Measurements from ENCODE around the gene CFAP74. TPM values are rescaled to one million over a fixed set of nuclear protein-coding genes. Genes with fewer than 3 reads are reported as not detected.

Gene CFAP74
- total and polyA plus RNA-seq, 2 of the 4 experiments (the other 2 are of a cell fraction), result not detected

GRCh38 chr1:2021550-2021949 is 18.0 kb upstream of the CFAP74 start:
- Histone ChIP-seq H3K18ac (ENCODE audit: low read depth, low read length) (no peak overlapping the region), H3K27me3 (ENCODE audit: control insufficient read depth, insufficient read depth, low read length) (peaks cover 80% of the 10 kb centered on the region), H2AFZ (replicated peaks; ENCODE audit: low read length, poor library complexity) (no peak overlapping the region), H3K9me3 (ENCODE audit: control insufficient read depth, insufficient read depth, low read length) (no peaks in the 10 kb centered on the region), H2BK15ac (ENCODE audit: low read depth, low read length) (no peak overlapping the region), H2BK5ac (ENCODE audit: low read depth, low read length, poor library complexity, severe bottlenecking) (no peak overlapping the region), H3K4me1 (ENCODE audit: control insufficient read depth, insufficient read depth, low read length) (no peaks in the 10 kb centered on the region), H3K14ac (replicated peaks; ENCODE audit: low read depth, low read length) (no peak overlapping the region), H2AK5ac (ENCODE audit: low read depth, low read length) (no peak overlapping the region), H2AK9ac (replicated peaks; ENCODE audit: low read depth, low read length, poor library complexity) (no peak overlapping the region), H4K91ac (ENCODE audit: insufficient read depth, low read depth, low read length) (no peak overlapping the region), H3K23ac (ENCODE audit: low read depth, low read length) (no peak overlapping the region), H2BK20ac (ENCODE audit: low read depth, low read length) (no peak overlapping the region), H3K79me1 (ENCODE audit: low read depth in 1 of 2, low read length in 2 of 2) (no peaks in the 10 kb centered on the region), H3K56ac (ENCODE audit: extremely low read depth, insufficient read depth, low read length) (no peak overlapping the region), H3K9me1 (ENCODE audit: insufficient read depth, low read length) (no peaks in the 10 kb centered on the region), H3K4ac (ENCODE audit: low read depth, low read length) (no peak overlapping the region), H4K8ac (ENCODE audit: low read depth in 2 of 2, low read length in 2 of 2) (no peak overlapping the region), H3K4me2 (ENCODE audit: low read depth, low read length) (no peak overlapping the region), H4K5ac (ENCODE audit: low read depth, low read length) (no peak overlapping the region), H4K20me1 (ENCODE audit: insufficient read depth, low read length) (no peaks in the 10 kb centered on the region), H3K27ac (ENCODE audit: insufficient read depth, low read length) (no peak overlapping the region), H3K4me3 (ENCODE audit: insufficient read depth, low read depth, low read length) (no peak overlapping the region), H3K36me3 (ENCODE audit: control insufficient read depth, insufficient read depth, low read length) (no peaks in the 10 kb centered on the region), H3K9ac (ENCODE audit: low read depth, low read length) (no peak overlapping the region), H2BK120ac (ENCODE audit: low read depth, low read length) (no peak overlapping the region)
- WGBS, 2 experiments (ENCODE audit: extremely low coverage in 2 of 2, insufficient read length in 1 of 2), result 88% methylated on average over 10 of the region's 25 CpGs; no CpG with 5 or more reads in 1 of the 2 experiments
- ATAC-seq (ENCODE audit: low read depth) (no peak), DNase-seq (no peak)
- POLR2A ChIA-PET (ENCODE audit: unreplicated experiment), result no interaction called here
- dilution Hi-C loops (cut with HindIII; ENCODE audit: low sequenced_read_pairs, unreplicated experiment) (no loop called here), in situ Hi-C loops (cut with MboI; ENCODE audit: low sequenced_read_pairs) (no loop called here), intact Hi-C loops (cut with micrococcal nuclease) (no loop called here)
- no TSS peak for BruUV-seq (replicated peaks)
- CTCF ChIA-PET, result no interaction called here
- TF ChIP-seq USF2 (IDR thresholded peaks at IDR 0.05; ENCODE audit: low read depth, low read length) (no peak), NFE2L2 (IDR thresholded peaks at IDR 0.05; ENCODE audit: low read depth, low read length) (no peak), RAD21 (IDR thresholded peaks at IDR 0.05; ENCODE audit: low read length) (no peak), BHLHE40 (IDR thresholded peaks at IDR 0.05; ENCODE audit: low read depth, low read length) (no peak), FOS (IDR thresholded peaks at IDR 0.05; ENCODE audit: low read depth, low read length) (no peak), CEBPB (IDR thresholded peaks at IDR 0.05; ENCODE audit: low read depth, low read length) (no peak), SMC3 (IDR thresholded peaks at IDR 0.05; ENCODE audit: low read depth, low read length) (no peak), MAFK (IDR thresholded peaks at IDR 0.05; ENCODE audit: low read depth, low read length) (no peak), RFX5 (IDR thresholded peaks at IDR 0.05; ENCODE audit: low read depth, low read length) (no peak), ELK1 (IDR thresholded peaks at IDR 0.05; ENCODE audit: borderline replicate concordance, low read depth, low read length) (no peak), CTCF (conservative IDR thresholded peaks at IDR 0.05; ENCODE audit: low read depth, low read length) (no peak), POLR2A (IDR thresholded peaks at IDR 0.05; ENCODE audit: low read depth, low read length) (no peak), MAZ (IDR thresholded peaks at IDR 0.05; ENCODE audit: borderline replicate concordance, low read depth, low read length) (no peak), RCOR1 (IDR thresholded peaks at IDR 0.05; ENCODE audit: insufficient replicate concordance, low read length) (no peak)
